Measurements from ENCODE around the gene KYAT1.

Gene KYAT1

GRCh38 chr9:128881884-128882676, at the start of gene KYAT1, which contains the start of gene LRRC8A:
TSS of gene KYAT1 (minus strand) at chr9:128881950. CDS start at chr9:128845405, 36,545 bp downstream.
TSS of gene LRRC8A (plus strand) at chr9:128882133. CDS start at chr9:128907165, 25,032 bp downstream.
- Histone ChIP-seq H3K4me3 (ENCODE audit: low read depth in 1 of 2, low read length in 2 of 2) (peak within 1 kb of the TSS; percentile 85 to 100), H3K27ac (ENCODE audit: low read length) (peak within 1 kb of the TSS; percentile 98), H3K4me1 (ENCODE audit: control insufficient read depth in 1 of 2, insufficient read depth in 2 of 2, low read length in 2 of 2) (peaks cover 13 to 34% of the 10 kb centered on the region in 2 donors), H3K36me3 (ENCODE audit: control insufficient read depth in 1 of 2, insufficient read depth in 2 of 2, low read length in 2 of 2) (peaks cover 10 to 12% of the 10 kb centered on the region in 2 donors), H3K9me3 (ENCODE audit: control insufficient read depth in 1 of 2, low read length in 2 of 2) (no peaks in the 10 kb centered on the region), H3K27me3 (ENCODE audit: low read depth, low read length) (no peaks in the 10 kb centered on the region)

GRCh38 chr9:128929560-128929959, 47.8 kb upstream of the KYAT1 start:
- Histone ChIP-seq H3K27ac (ENCODE audit: low read length) (no peak overlapping the region), H3K4me1 (ENCODE audit: control insufficient read depth in 1 of 2, insufficient read depth in 2 of 2, low read length in 2 of 2) (peaks cover 0 to 3% of the 10 kb centered on the region in 2 donors), H3K36me3 (ENCODE audit: control insufficient read depth in 1 of 2, insufficient read depth in 2 of 2, low read length in 2 of 2) (no peaks in the 10 kb centered on the region), H3K27me3 (ENCODE audit: low read depth, low read length) (no peaks in the 10 kb centered on the region), H3K4me3 (ENCODE audit: low read depth in 1 of 2, low read length in 2 of 2) (no peak overlapping the region), H3K9me3 (ENCODE audit: control insufficient read depth in 1 of 2, low read length in 2 of 2) (no peaks in the 10 kb centered on the region)

GRCh38 chr9:128928624-128929023, 46.9 kb upstream of the KYAT1 start:
- Histone ChIP-seq H3K4me1 (ENCODE audit: control insufficient read depth in 1 of 2, insufficient read depth in 2 of 2, low read length in 2 of 2) (peaks cover 0 to 3% of the 10 kb centered on the region in 2 donors), H3K36me3 (ENCODE audit: control insufficient read depth in 1 of 2, insufficient read depth in 2 of 2, low read length in 2 of 2) (no peaks in the 10 kb centered on the region), H3K27ac (ENCODE audit: low read length) (no peak overlapping the region), H3K27me3 (ENCODE audit: low read depth, low read length) (no peaks in the 10 kb centered on the region), H3K4me3 (ENCODE audit: low read depth in 1 of 2, low read length in 2 of 2) (no peak overlapping the region), H3K9me3 (ENCODE audit: control insufficient read depth in 1 of 2, low read length in 2 of 2) (no peaks in the 10 kb centered on the region)

GRCh38 chr9:128927731-128928411, 46.1 kb upstream of the KYAT1 start:
- no peak overlapping the region for H3K27ac ChIP-seq (ENCODE audit: low read length)
- H3K4me1 ChIP-seq (ENCODE audit: control insufficient read depth in 1 of 2, insufficient read depth in 2 of 2, low read length in 2 of 2): peaks cover 0 to 8% of the 10 kb centered on the region in 2 donors
- no peaks in the 10 kb centered on the region for H3K27me3 ChIP-seq (ENCODE audit: low read depth, low read length)
- no peaks in the 10 kb centered on the region for H3K9me3 ChIP-seq (ENCODE audit: control insufficient read depth in 1 of 2, low read length in 2 of 2)
- no peak overlapping the region for H3K4me3 ChIP-seq (ENCODE audit: low read depth in 1 of 2, low read length in 2 of 2)
- H3K36me3 ChIP-seq (ENCODE audit: control insufficient read depth in 1 of 2, insufficient read depth in 2 of 2, low read length in 2 of 2): no peaks in the 10 kb centered on the region

- Histone ChIP-seq H3K27ac (ENCODE audit: low read length) (no peak overlapping the region), H3K9me3 (ENCODE audit: control insufficient read depth in 1 of 2, low read length in 2 of 2) (no peaks in the 10 kb centered on the region), H3K4me3 (ENCODE audit: low read depth in 1 of 2, low read length in 2 of 2) (no peak overlapping the region), H3K27me3 (ENCODE audit: low read depth, low read length) (no peaks in the 10 kb centered on the region), H3K36me3 (ENCODE audit: control insufficient read depth in 1 of 2, insufficient read depth in 2 of 2, low read length in 2 of 2) (no peaks in the 10 kb centered on the region), H3K4me1 (ENCODE audit: control insufficient read depth in 1 of 2, insufficient read depth in 2 of 2, low read length in 2 of 2) (peaks cover 7 to 25% of the 10 kb centered on the region in 2 donors)
These were observed 41.7 kb upstream of the KYAT1 start for GRCh38 chr9:128923493-128923883.

GRCh38 chr9:128921881-128922763, 40.4 kb upstream of the KYAT1 start:
- Histone ChIP-seq H3K4me3 (ENCODE audit: low read depth in 1 of 2, low read length in 2 of 2) (peak overlapping the region; percentile 55 to 59), H3K36me3 (ENCODE audit: control insufficient read depth in 1 of 2, insufficient read depth in 2 of 2, low read length in 2 of 2) (peaks cover 5 to 7% of the 10 kb centered on the region in 2 donors), H3K27me3 (ENCODE audit: low read depth, low read length) (no peaks in the 10 kb centered on the region), H3K4me1 (ENCODE audit: control insufficient read depth in 1 of 2, insufficient read depth in 2 of 2, low read length in 2 of 2) (peaks cover 7 to 26% of the 10 kb centered on the region in 2 donors), H3K9me3 (ENCODE audit: control insufficient read depth in 1 of 2, low read length in 2 of 2) (no peaks in the 10 kb centered on the region), H3K27ac (ENCODE audit: low read length) (peak overlapping the region; percentile 72)

GRCh38 chr9:128920381-128921058, 38.8 kb upstream of the KYAT1 start, which contains the start of gene PHYHD1:
TSS of gene PHYHD1 (plus strand) at chr9:128920982. CDS start at chr9:128922324, 1,342 bp downstream.
- Histone ChIP-seq H3K27me3 (ENCODE audit: low read depth, low read length) (no peaks in the 10 kb centered on the region), H3K4me1 (ENCODE audit: control insufficient read depth in 1 of 2, insufficient read depth in 2 of 2, low read length in 2 of 2) (peaks cover 10 to 42% of the 10 kb centered on the region in 2 donors), H3K9me3 (ENCODE audit: control insufficient read depth in 1 of 2, low read length in 2 of 2) (no peaks in the 10 kb centered on the region), H3K27ac (ENCODE audit: low read length) (peak within 1 kb of the TSS; percentile 72), H3K36me3 (ENCODE audit: control insufficient read depth in 1 of 2, insufficient read depth in 2 of 2, low read length in 2 of 2) (peaks cover 9 to 16% of the 10 kb centered on the region in 2 donors), H3K4me3 (ENCODE audit: low read depth in 1 of 2, low read length in 2 of 2) (peak within 1 kb of the TSS; percentile 55 to 59)

- H3K27me3 ChIP-seq (ENCODE audit: low read depth, low read length): no peaks in the 10 kb centered on the region
- H3K36me3 ChIP-seq (ENCODE audit: control insufficient read depth in 1 of 2, insufficient read depth in 2 of 2, low read length in 2 of 2): peaks cover 9 to 22% of the 10 kb centered on the region in 2 donors
- H3K27ac ChIP-seq (ENCODE audit: low read length): no peak overlapping the region
- no peak overlapping the region for H3K4me3 ChIP-seq (ENCODE audit: low read depth in 1 of 2, low read length in 2 of 2)
- peaks cover 10 to 43% of the 10 kb centered on the region in 2 donors for H3K4me1 ChIP-seq (ENCODE audit: control insufficient read depth in 1 of 2, insufficient read depth in 2 of 2, low read length in 2 of 2)
- H3K9me3 ChIP-seq (ENCODE audit: control insufficient read depth in 1 of 2, low read length in 2 of 2): no peaks in the 10 kb centered on the region
These were observed 37.8 kb upstream of the KYAT1 start for GRCh38 chr9:128919402-128920089.

- no peak overlapping the region for H3K4me3 ChIP-seq (ENCODE audit: low read depth in 1 of 2, low read length in 2 of 2)
- no peaks in the 10 kb centered on the region for H3K9me3 ChIP-seq (ENCODE audit: control insufficient read depth in 1 of 2, low read length in 2 of 2)
- H3K27me3 ChIP-seq (ENCODE audit: low read depth, low read length): no peaks in the 10 kb centered on the region
- peaks cover 10 to 45% of the 10 kb centered on the region in 2 donors for H3K4me1 ChIP-seq (ENCODE audit: control insufficient read depth in 1 of 2, insufficient read depth in 2 of 2, low read length in 2 of 2)
- H3K36me3 ChIP-seq (ENCODE audit: control insufficient read depth in 1 of 2, insufficient read depth in 2 of 2, low read length in 2 of 2): peaks cover 9 to 23% of the 10 kb centered on the region in 2 donors
- H3K27ac ChIP-seq (ENCODE audit: low read length): no peak overlapping the region
These were observed 37.2 kb upstream of the KYAT1 start for GRCh38 chr9:128918921-128919320.

All from muscle layer of duodenum (tissue), 2 donors.